ENCODE results near the gene WBP2. TPM values are rescaled to one million over a fixed set of nuclear protein-coding genes. Genes with fewer than 3 reads are reported as not detected.

Gene WBP2
- total RNA-seq, 2 donors from 2014 or later: 100.0 to 163 TPM

DNA sequence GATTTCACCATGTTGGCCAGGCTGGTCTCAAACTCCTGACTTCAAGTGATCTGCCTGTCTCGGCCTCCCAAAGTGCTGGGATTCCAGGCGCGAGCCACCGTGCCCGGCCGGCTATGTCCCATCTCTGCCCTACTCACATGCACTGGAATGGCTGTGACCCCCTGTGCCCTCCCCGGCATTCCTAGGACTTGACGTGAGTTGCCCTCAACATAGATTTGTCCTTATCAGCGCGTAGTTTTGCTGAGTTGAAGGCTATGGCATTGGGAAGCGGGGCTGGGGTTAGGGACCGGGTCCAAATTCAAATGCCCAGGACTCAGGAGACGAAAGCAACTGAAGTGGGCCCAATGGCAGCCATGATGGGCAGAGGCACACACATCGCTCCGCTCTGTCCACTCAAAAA is 16.7 kb downstream of the WBP2 start:
- Histone ChIP-seq H3K9me3 (no peaks in the 10 kb centered on the region), H3K27me3 (no peaks in the 10 kb centered on the region), H3K27ac (no peak overlapping the region), H3K4me3 (no peak overlapping the region), H3K4me1 (peaks cover 0 to 11% of the 10 kb centered on the region in 2 donors), H3K36me3 (peaks cover 6% of the 10 kb centered on the region)
- TF ChIP-seq, protein P1, sequence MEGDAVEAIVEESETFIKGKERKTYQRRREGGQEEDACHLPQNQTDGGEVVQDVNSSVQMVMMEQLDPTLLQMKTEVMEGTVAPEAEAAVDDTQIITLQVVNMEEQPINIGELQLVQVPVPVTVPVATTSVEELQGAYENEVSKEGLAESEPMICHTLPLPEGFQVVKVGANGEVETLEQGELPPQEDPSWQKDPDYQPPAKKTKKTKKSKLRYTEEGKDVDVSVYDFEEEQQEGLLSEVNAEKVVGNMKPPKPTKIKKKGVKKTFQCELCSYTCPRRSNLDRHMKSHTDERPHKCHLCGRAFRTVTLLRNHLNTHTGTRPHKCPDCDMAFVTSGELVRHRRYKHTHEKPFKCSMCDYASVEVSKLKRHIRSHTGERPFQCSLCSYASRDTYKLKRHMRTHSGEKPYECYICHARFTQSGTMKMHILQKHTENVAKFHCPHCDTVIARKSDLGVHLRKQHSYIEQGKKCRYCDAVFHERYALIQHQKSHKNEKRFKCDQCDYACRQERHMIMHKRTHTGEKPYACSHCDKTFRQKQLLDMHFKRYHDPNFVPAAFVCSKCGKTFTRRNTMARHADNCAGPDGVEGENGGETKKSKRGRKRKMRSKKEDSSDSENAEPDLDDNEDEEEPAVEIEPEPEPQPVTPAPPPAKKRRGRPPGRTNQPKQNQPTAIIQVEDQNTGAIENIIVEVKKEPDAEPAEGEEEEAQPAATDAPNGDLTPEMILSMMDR (IDR thresholded peaks at IDR 0.05): no peak
- DNase-seq (ENCODE audit: low spot score): no peak

- Histone ChIP-seq H3K4me1 (peaks cover 0 to 11% of the 10 kb centered on the region in 2 donors), H3K9me3 (no peaks in the 10 kb centered on the region), H3K27ac (no peak overlapping the region), H3K4me3 (no peak overlapping the region), H3K36me3 (peaks cover 6% of the 10 kb centered on the region), H3K27me3 (no peaks in the 10 kb centered on the region)
- TF ChIP-seq, protein P1 (IDR thresholded peaks at IDR 0.05): no peak
- DNase-seq (ENCODE audit: low spot score): no peak
These were observed 17.2 kb downstream of the WBP2 start for GRCh38 chr17:75837899-75838298.

- Histone ChIP-seq H3K9me3 (no peaks in the 10 kb centered on the region), H3K4me3 (no peak overlapping the region), H3K27ac (no peak overlapping the region), H3K27me3 (no peaks in the 10 kb centered on the region), H3K36me3 (peaks cover 6% of the 10 kb centered on the region), H3K4me1 (peaks cover 0 to 23% of the 10 kb centered on the region in 2 donors)
- DNase-seq (ENCODE audit: low spot score): no peak
- TF ChIP-seq, protein P1 (IDR thresholded peaks at IDR 0.05): no peak
These were observed 18.5 kb downstream of the WBP2 start for GRCh38 chr17:75836605-75837004.

GRCh38 chr17:75835654-75835987 is 19.5 kb downstream of the WBP2 start:
- H3K4me3 ChIP-seq: no peak overlapping the region
- no peaks in the 10 kb centered on the region for H3K27me3 ChIP-seq
- peaks cover 14% of the 10 kb centered on the region for H3K36me3 ChIP-seq
- DNase-seq (ENCODE audit: low spot score): no peak
- TF ChIP-seq, protein P1 (IDR thresholded peaks at IDR 0.05): no peak
- peaks cover 0 to 25% of the 10 kb centered on the region in 2 donors for H3K4me1 ChIP-seq
- no peaks in the 10 kb centered on the region for H3K9me3 ChIP-seq
- no peak overlapping the region for H3K27ac ChIP-seq

DNA sequence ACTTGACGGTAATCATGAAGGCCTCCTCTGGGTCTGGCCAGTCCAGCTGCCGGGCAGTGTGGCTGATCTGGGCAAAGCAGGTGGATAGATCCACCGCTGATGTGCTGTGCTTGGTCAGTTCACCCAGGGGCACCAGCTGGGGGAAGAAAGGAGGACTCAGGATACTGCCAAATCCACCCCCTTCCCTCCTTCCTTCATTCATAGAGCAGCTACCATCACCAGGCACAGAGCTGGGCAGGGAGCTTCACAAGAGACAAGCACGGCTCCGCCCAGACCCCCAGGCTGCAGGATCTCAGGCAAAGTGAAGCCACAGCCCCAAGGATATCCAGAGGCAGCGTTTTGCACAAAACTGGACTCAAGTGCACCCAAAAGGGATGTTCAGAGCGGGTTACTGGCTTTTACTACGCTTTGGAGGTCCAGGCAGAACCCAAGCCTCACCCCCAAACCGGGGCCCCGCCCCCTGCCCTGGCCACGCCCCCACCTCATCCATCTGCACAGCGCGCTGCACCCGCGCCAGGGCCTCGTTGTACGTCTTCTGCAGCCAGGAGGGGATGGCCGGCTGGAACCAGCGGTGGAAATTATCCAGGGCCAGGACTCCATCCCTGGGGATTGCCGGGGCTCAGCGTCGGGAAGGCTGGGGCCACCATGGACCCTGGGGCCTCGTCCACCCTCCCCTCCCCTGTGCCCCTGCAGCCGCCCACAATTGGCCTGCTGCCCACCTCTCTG is 20.0 kb downstream of the WBP2 start:
- TF ChIP-seq, protein P1 (IDR thresholded peaks at IDR 0.05): no peak
- no peaks in the 10 kb centered on the region for H3K27me3 ChIP-seq
- no peak overlapping the region for H3K27ac ChIP-seq
- H3K4me3 ChIP-seq: no peak overlapping the region
- no peak for DNase-seq (ENCODE audit: low spot score)
- peaks cover 17% of the 10 kb centered on the region for H3K36me3 ChIP-seq
- no peaks in the 10 kb centered on the region for H3K9me3 ChIP-seq
- peaks cover 0 to 25% of the 10 kb centered on the region in 2 donors for H3K4me1 ChIP-seq
